Heart right ventricle (tissue), 16 donors: Measurements from ENCODE around the gene HSPA8. TPM values are rescaled to one million over a fixed set of nuclear protein-coding genes. Genes with fewer than 3 reads are reported as not detected.

Experiments used
- ATAC-seq, 8 donors: fragments of 200-7000 bp; cut with Tn5 transposase; one replicate each; pipeline ENCODE4 v1.9.1; 2020; ENCODE audit warnings: mild to moderate bottlenecking in 8 of 8, moderate library complexity in 8 of 8, moderate number of reproducible peaks in 1 of 8
- DNase-seq, 2 donors: peaks; one replicate each; pipeline ENCODE4 v3.0.0-alpha.2; 2020
- H3K27ac ChIP-seq, 10 donors: fragments of 200-600 bp; sonication (generic) in 2 of 10; one replicate each; pipeline versions ENCODE4 v1.5.0 to v1.8.0; 2020 to 2022; ENCODE audit warnings: mild to moderate bottlenecking in 3 of 10
- H3K27me3 ChIP-seq, 7 donors: fragments of 200-600 bp; one replicate each; pipeline ENCODE4 v1.8.0; 2021 to 2022; ENCODE audit warnings: mild to moderate bottlenecking in 2 of 7
- H3K36me3 ChIP-seq, 9 donors: fragments of 200-600 bp; sonication (generic) in 1 of 9; one replicate each; pipeline versions ENCODE4 v1.5.0 to v1.8.0; 2020 to 2022; ENCODE audit warnings: mild to moderate bottlenecking in 2 of 9
- H3K4me1 ChIP-seq, 9 donors: fragments of 200-600 bp; sonication (generic) in 1 of 9; one replicate each; pipeline versions ENCODE4 v1.5.0 to v1.8.0; 2020 to 2022; ENCODE audit warnings: mild to moderate bottlenecking in 4 of 9
- H3K4me3 ChIP-seq, 10 donors: fragments of 200-600 bp; sonication (generic) in 2 of 10; one replicate each; pipeline versions ENCODE4 v1.5.0 to v1.8.0; 2020 to 2022; ENCODE audit warnings: mild to moderate bottlenecking in 7 of 10, moderate library complexity in 2 of 10
- H3K9me3 ChIP-seq, 11 donors: fragments of 200-600 bp in 10 of 11; sonication (generic) in 2 of 11; one replicate each; pipeline versions ENCODE4 v1.5.0 to v1.8.0; 2013 to 2022; ENCODE audit warnings: mild to moderate bottlenecking in 2 of 11, control low read depth in 1 of 11, moderate library complexity in 1 of 11
- WGBS, 2 donors: extraction: QIAGEN DNeasy Blood & Tissue Kit; methylation state at CpG; one replicate each; pipeline ENCODE4 v1.1.7; 2013; ENCODE audit warnings: inconsistent platforms in 1 of 2; 5-methylcytosine and 5-hydroxymethylcytosine counted together
- intact Hi-C, 10 donors: fragments of 100-400 bp; cut with DNase I; formaldehyde crosslinking; loops; one replicate each; pipeline versions ENCODE4 v1.11.1 to v1.14.2; 2022
- polyA plus RNA-seq, 2 donors: library from polyadenylated mRNA; stranded (reverse); fragments of 200-250 nt; gene quantifications; one replicate each; pipeline ENCODE4 v1.2.3, GENCODE V29; 2013
- total RNA-seq, 10 donors: library from RNA; stranded (reverse); fragmentation: NEBNext Ultra II Directional in 3 of 10; extraction: Animal tissue kit (Norgen Biotek cat#: 25700) in 3 of 10; gene quantifications; one replicate each; pipeline versions ENCODE4 v1.2.1 to v1.2.4, GENCODE V29; 2021 to 2023
- TF ChIP-seq, protein P1 (sequence below), 9 donors: fragments of 200-600 bp; sonication (generic) in 2 of 9; IDR thresholded peaks; one replicate each; pipeline versions ENCODE4 v1.5.0 to v1.8.0; 2021 to 2022; ENCODE audit warnings: antibody characterized with exemption in 9 of 9, mild to moderate bottlenecking in 5 of 9, moderate library complexity in 1 of 9
- donor health status: Arrhythmogenic right ventricular cardiomyopathy.
- donor health status: ischemic (EF 13 %, LVEDD 7.1; RV severe dilation, severe dysfunction).
- donor health status: healthy with polysubstance abuse.
- donor health status: DM: no; HTN: yes; CAD: no.
- donor health status: DM: no; HTN: no; CAD: no.
- donor health status: ischemic (EF 25% LVEDD 6.9; RV normal size, moderate dysfunction).
- donor health status: ischemic (EF 25% LVEDD 5.7; RV mildly dilated, moderate dysfunction).
- donor health status: healthy.
- donor health status: DM: yes; HTN: yes; CAD: no.
- donor health status: Ischemic cardiomyopathy.
- donor health status: ischemic (EF 35%, LVEDD 5.7; RV mildly dilated, moderate dysfunction).
- donor health status: nonischemic (EF 11% LVEDD 7.7; RV severe dilation, severe dysfunction).
- donor health status: DM: yes; HTN: yes; CAD: no.
- donor health status: PGD.
- donor health status: ischemic (EF 29% LVEDD 5.4; RV normal size, mild dysfunction).
- donor health status: nonischemic (EF 23%, LVEDD 6.1; RV moderate dilation, normal function).

Gene HSPA8
- total and polyA plus RNA-seq, 12 donors, result 52.9 to 1,440 (median 1,050) TPM

DNA sequence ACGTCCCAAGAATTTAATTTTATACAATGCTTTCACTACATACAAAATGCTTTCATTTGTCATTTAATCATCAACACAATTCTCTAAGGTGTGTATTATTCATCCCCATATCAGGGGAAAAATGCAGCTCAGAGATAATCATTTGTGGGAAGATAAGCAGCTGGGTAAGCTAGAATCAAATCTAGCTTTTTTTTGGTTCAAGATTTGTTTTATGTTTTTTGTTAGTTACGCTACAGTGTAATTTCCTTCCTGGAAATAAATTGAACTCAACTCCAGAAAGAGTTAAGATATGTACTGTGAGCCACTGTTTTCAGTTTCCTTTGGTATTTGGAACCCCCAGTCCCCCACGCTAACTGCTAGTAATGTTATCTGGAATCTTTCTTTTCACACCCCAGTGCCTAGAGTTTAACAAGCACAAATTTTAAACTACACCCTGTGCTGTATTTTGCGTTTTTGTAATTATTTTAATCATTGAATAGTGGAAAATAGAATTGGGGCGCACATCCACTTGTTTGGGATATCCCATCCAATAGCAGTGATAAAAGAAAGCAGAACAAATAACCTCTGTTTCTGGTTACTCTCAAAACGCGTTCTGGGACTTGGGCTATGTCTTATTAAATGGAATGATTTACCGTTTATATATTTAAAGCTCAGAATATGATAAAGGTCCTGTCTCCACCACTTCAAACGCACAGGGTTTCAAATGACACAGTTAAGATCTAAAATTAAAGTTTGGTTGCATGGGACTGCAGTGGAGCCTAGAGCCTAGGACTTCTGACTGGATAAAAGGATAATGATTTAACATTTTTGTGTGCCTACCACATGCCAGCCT is 2.1 kb upstream of the HSPA8 start:
- Histone ChIP-seq H3K9me3 (no peaks in the 10 kb centered on the region), H3K4me1 (peaks cover 5 to 58% (median 37%) of the 10 kb centered on the region in 9 donors), H3K36me3 (peaks cover 0 to 26% (median 14%) of the 10 kb centered on the region in 9 donors), H3K27ac (peak overlapping the region; percentile 99 to 100 (median 100)), H3K4me3 (peak overlapping the region in 9 of 10 donors; percentile 67 to 96 (median 86)), H3K27me3 (no peaks in the 10 kb centered on the region)
- 19 to 24% methylated on average over 9 of the region's 9 CpGs for WGBS, 2 donors
- TF ChIP-seq, protein P1, sequence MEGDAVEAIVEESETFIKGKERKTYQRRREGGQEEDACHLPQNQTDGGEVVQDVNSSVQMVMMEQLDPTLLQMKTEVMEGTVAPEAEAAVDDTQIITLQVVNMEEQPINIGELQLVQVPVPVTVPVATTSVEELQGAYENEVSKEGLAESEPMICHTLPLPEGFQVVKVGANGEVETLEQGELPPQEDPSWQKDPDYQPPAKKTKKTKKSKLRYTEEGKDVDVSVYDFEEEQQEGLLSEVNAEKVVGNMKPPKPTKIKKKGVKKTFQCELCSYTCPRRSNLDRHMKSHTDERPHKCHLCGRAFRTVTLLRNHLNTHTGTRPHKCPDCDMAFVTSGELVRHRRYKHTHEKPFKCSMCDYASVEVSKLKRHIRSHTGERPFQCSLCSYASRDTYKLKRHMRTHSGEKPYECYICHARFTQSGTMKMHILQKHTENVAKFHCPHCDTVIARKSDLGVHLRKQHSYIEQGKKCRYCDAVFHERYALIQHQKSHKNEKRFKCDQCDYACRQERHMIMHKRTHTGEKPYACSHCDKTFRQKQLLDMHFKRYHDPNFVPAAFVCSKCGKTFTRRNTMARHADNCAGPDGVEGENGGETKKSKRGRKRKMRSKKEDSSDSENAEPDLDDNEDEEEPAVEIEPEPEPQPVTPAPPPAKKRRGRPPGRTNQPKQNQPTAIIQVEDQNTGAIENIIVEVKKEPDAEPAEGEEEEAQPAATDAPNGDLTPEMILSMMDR (IDR thresholded peaks at IDR 0.05), result no peak
- ATAC-seq, result no peak
- DNase-seq, result no peak
- intact Hi-C loops, result loop anchor here in 4 of 10 donors (2.0 to 5.0 kb wide), 3 partner anchors 38 to 73 kb away; no protein-coding TSS in a partner anchor

DNA sequence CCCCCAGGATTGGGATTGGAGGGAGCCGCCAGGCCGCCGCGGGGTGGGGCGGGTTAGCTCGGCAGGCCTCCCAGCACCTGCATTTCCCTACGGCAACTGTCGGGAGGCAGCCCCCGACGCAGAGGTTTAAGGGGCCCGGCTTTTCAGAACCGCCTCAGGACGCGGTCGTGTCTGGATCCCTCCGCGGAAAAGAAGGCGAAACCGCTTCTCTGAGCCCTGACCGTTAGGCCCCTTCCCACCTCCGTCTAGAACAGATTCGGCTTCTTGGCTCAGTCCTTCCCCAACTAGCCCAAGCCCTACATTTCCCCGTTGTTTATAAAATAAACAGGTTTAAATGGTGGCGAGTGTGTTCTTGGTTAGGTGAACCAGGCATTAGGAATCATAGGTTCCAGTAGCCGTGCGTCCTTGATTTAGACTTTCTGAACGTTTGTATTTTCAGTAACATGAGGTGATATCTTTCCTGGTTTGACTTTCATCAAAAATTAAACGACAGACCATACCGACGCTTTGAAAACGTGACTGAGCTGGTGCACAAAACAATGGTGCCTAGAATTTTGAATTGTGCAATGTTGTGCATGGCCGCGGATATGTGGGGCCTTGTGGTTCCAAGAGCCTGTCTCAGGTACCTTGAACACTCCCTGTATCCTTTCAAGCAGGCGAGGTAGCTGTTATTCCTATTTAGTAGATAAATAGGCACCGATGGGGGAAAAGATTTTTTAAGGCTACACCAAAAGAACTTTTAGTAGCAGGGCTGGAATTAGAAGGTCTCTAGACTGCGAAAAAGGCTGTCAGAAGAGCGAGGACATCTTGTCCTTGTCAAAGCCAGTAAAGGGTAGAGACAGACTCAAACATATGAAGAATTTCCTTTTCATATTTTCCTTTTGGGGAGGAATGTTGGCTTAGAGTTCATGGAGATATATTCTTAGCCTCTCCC is 1.2 kb upstream of the HSPA8 start:
- ATAC-seq, result peak in 5 of 8 donors; percentile 8 to 32 (median 20)
- H3K27me3 ChIP-seq, result no peaks in the 10 kb centered on the region
- peaks cover 0 to 34% (median 22%) of the 10 kb centered on the region in 9 donors for H3K36me3 ChIP-seq
- peak overlapping the region; percentile 67 to 96 (median 85) for H3K4me3 ChIP-seq
- H3K27ac ChIP-seq, result peak overlapping the region; percentile 99 to 100 (median 100)
- no peaks in the 10 kb centered on the region for H3K9me3 ChIP-seq
- TF ChIP-seq, protein P1 (IDR thresholded peaks at IDR 0.05), result no peak
- H3K4me1 ChIP-seq, result peaks cover 11 to 61% (median 45%) of the 10 kb centered on the region in 9 donors
- DNase-seq, result peak in 1 of 2 donors; percentile 50
- intact Hi-C loops, result loop anchor here in 4 of 10 donors (2.0 to 5.0 kb wide), 3 partner anchors 39 to 74 kb away; no protein-coding TSS in a partner anchor
- 1 to 3% methylated on average over 37 of the region's 37 CpGs for WGBS, 2 donors

DNA sequence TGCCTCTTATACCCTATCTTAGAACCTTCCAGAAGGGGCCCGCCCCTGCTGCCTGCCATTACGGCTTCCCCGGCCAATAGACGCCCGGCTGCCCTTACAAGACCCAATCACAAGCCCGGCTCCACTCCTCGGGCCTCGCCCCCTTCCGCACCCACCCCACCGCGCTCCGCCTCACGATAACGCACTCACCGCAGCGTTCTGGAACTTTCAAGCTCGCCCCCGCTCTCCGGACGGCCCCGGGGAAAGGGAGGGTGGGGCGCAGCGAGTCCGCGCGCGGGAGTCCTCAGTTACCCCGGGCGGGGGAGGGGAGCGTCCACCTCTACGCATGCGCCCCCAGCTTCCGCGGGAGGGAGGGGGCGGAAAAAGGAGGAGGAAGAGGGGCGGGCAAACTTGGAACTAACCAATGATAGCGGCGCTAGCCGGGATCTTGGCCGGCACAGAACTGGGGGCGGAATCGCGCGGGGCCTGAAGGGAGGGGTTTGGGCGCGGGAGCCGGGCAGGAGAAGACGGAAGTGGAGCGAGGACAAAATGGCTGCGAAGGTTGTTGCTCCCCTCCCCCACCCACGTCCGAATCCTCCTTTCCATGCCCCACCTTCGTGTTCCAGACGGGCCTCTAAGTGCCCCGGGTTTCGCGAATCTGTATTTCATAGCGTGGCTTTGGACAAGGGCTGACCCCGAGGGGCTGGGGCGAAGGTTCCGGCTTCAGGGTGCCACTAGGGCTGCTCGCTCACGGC is 389 bp upstream of the HSPA8 start:
- ATAC-seq (peak; percentile 92 to 96 (median 93)), DNase-seq (peak; percentile 98 to 99)
- intact Hi-C loops, result loop anchor here in 4 of 10 donors (2.0 to 5.0 kb wide), 3 partner anchors 40 to 74 kb away; no protein-coding TSS in a partner anchor
- TF ChIP-seq, protein P1 (IDR thresholded peaks at IDR 0.05), result peak in 1 of 9 donors; percentile 9
- Histone ChIP-seq H3K9me3 (no peaks in the 10 kb centered on the region), H3K4me3 (peak overlapping the region; percentile 67 to 96 (median 88)), H3K27ac (peak overlapping the region; percentile 99 to 100 (median 100)), H3K27me3 (no peaks in the 10 kb centered on the region), H3K36me3 (peaks cover 0 to 43% (median 31%) of the 10 kb centered on the region in 9 donors), H3K4me1 (peaks cover 14 to 70% (median 54%) of the 10 kb centered on the region in 9 donors)
- 0 to 1% methylated on average over 57 to 63 of the region's 63 CpGs for WGBS, 2 donors
